GM21717 (cell line): Measurements from ENCODE around the gene CENPC.
A peak's percentile ranks its signal among the peaks of the same experiment; 100 is the strongest.
"Not testable (repeated sequence)": the region's sequence is repeated elsewhere in the genome, so short reads cannot be mapped to it uniquely, and the experiment has no call there.

Experiments
- ATAC-seq: cut with Tn5 transposase; IDR thresholded peaks from one replicate; pipeline ENCODE4 v1.9.1; 2021; ENCODE audit warnings: mild to moderate bottlenecking, moderate library complexity; ENCODE audit not compliant: unreplicated experiment

The CENPC gene

DNA sequence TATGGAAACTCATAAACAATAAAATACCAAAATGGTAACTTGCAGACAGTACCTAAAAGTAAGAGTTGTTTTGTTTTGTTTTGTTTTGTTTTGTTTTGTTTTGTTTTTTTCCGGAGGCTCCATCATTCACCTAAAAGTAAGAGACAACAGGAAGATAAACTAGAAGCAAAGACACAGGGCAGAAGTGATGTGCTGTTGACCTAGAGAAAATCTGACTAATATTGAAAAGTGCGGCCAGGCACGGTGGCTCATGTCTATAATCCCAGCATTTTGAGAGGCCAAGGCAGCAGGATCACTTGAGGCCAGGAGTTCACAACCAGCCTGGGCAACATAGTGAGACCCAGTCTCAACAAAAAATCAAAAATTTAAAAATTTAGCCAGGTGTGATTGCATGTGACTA, 5.6 kb upstream of the CENPC start:
- ATAC-seq, result peak; percentile 23

DNA sequence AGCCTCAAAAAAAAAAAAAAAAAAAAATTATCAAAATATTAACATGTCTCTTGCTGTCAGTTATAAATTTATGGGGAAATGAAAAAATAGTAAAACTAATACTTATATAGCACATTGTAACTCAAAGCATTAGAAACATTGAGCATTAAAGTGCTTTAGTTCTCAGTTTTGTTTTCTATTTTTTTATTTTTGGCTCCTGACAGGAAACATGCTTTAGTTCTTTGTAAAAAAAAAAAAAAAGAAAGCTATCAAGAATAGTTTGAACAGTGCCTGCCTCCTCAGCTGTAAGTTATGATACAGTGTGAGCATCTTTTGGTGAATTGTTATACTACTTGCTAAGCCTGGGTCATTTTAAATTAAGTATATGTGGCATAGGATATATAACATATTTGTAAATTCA, 5.1 kb upstream of the CENPC start:
- peak; percentile 36 for ATAC-seq

DNA sequence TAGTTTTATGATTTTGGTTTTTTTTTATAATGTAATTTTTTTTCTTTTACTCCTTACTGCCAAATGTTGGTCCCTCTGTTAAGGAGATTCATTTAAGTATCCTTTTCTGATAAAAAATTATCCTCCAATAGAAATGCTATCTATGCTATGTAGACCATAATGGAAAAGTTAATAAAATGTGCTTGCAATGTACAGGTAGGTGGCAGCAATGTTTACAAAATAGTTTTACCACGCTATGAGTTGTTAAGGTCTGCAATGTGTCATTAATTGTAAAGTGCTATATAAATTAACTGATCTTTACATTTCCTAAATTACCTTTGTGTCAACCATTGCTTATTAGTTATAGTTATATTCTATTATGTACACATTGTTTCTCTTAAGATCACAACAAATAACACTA, 3.8 kb upstream of the CENPC start:
- peak; percentile 24 for ATAC-seq

DNA sequence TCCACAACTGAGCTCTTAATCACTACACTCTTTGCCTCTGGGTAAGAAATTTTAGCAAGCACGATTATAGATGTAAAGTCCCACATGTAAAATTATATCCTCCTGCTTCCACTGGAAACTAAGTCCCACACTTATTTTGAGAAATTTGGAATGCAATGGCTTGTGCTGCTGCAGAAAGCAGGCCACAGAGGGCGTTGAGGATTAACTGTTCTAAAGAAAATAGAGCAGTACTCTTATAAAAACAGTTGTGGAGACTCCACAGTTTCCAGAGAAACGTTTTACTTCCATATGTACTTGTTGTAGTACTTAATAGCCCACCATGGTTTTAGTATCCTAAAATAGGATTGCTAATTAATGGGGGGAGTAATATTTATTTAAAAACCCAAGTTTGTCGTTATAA, 1.7 kb upstream of the CENPC start:
- no peak for ATAC-seq

DNA sequence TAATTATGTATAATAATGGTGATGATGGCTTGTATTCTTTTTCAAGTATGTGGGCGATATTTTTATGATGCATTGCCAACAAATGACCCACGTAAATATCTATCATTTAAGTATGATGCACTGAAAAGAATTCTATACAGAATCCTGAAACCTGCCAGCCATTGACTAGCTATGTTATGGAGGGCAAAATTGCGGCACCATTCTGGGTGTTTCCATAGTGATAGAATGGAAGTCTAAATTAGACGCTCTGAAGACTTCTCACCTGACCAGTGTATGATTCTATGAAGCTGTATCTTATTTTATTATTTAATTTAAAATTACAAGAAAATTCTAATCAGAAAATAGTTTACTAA, 677 bp upstream of the CENPC start:
- ATAC-seq, result no peak

DNA sequence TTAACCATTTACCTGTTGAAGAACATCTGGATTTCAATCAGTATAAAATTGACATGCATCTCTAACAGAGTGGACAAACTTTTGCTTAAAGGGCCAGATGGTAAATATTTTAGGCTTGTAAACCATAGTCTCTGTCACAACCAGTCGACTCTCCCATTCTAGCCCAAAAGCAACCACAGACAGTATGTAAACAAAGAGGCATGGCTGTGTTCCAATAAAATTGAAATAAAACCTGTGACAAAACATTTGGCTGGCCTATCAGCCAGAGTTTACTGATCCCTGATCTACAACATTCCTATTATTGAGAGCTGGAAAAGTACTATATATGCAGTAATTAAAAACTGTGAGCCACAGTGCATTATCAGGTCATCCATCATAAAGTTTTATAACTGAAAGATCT, 3.2 kb downstream of the CENPC start:
- no peak for ATAC-seq

DNA sequence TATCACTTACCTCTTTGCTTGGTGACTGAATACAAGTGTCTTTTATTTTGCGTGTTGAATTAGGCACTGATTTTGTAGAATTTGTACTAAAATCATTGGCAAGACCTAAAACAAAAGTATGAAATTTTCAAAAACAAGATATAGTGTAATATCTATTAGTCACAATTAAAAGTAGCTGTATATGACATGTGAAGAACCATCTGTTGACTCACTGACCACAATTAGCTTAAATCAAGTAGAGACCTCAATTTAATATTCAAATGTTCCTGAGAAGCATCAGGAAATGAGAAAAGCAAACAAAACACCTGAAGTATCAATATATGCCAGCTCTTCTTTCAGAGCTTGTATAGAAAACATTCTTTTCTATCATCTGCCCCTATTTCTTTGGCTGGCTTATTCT, 5.5 kb downstream of the CENPC start:
- ATAC-seq, result no peak

DNA sequence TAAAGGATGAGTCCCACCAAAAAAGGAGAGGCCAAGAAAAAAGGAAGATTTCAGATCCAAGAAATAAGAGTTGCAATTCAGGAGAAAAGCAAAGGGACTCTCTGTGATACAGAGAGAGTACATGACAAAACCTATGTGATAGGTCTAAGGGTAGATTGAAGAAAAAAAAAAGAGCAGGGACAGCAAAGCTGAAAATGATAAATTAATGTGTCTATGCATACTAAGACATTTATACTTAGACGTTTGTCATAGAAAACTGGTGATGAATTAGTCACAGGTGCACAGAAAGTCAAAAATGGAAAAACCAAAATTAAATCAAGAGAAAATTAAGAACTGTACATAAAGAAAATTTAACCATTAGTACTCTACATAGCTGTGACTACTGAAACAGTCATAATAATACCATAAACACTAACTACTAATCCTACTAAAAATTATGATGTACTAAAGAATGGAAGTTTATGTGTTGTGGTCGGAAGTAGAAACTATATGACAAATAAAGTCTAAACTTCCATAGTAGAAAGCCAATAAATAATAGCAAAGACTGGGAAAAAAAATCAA, 9.9 kb downstream of the CENPC start:
- no peak for ATAC-seq

DNA sequence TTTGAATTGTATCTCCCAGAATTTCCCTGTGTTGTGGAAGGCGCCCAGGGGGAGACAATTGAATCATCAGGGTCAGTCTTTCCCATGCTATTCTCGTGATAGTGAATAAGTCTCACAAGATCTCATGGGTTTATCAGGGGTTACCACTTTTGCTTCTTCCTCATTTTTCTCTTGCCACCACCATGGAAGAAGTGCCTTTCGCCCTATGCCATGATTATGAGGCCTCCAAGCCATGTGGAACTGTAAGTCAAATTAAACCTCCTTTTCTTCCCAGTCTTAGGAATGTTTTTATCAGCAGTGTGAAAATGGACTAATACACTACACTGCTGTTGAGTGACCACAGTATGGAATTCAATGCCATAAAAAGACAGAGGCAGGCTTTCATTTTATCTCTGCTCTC, 12.2 kb downstream of the CENPC start:
- ATAC-seq, result no peak

DNA sequence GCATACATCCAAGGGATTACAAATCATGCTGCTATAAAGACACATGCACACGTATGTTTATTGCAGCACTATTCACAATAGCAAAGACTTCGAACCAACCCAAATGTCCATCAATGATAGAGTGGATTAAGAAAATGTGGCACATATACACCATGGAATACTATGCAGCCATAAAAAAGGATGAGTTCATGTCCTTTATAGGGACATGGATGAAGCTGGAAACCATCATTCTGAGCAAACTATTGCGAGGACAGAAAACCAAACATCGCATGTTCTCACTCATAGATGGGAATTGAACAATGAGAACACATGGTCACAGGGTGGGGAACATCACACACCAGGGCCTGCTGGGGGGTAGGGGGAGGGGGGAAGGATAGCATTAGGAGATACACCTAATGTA, 12.9 kb downstream of the CENPC start:
- not testable (repeated sequence) for ATAC-seq

DNA sequence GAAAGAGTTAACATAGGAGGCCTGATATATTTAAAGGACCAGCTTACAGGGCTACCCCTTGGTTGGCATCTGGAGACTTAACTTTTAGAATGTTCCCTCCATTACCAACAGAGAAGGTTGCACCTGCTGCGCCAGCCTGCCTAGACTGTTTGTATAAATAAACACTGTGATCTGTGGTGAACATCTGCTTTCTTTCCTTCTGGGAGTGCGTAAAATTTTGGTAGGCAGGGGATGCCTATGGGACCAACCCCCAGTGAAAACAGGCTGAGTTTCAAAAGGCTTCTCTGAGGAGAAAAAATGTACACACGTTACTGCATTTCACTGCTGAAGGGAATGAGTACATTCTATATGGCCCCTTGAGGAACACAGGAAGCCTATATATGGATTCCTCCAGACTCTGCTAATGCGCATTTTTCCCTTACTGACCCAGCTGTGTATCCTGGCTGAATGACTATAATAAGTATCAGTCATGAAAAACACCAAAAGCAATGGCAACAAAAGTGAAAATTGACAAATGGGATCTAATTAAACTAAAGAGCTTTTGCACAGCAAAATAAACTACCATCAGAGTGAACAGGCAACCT, 13.8 kb downstream of the CENPC start:
- no peak for ATAC-seq

DNA sequence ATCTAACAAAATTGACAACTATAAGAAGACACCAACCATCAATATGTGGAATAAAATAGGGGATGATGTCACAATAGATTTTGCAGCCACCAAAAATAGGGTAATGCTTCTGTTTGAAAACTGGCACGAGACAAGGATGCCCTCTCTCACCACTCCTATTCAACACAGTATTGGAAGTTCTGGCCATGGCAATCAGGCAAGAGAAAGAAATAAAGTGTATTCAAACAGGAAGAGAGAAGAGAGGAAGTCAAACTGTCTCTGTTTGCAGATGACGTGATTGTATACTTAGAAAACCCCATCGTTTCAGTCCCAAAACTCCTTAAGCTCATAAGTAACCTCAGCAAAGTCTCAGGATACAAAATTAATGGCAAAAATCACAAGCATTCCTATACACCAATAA, 21.2 kb downstream of the CENPC start:
- not testable (repeated sequence) for ATAC-seq

DNA sequence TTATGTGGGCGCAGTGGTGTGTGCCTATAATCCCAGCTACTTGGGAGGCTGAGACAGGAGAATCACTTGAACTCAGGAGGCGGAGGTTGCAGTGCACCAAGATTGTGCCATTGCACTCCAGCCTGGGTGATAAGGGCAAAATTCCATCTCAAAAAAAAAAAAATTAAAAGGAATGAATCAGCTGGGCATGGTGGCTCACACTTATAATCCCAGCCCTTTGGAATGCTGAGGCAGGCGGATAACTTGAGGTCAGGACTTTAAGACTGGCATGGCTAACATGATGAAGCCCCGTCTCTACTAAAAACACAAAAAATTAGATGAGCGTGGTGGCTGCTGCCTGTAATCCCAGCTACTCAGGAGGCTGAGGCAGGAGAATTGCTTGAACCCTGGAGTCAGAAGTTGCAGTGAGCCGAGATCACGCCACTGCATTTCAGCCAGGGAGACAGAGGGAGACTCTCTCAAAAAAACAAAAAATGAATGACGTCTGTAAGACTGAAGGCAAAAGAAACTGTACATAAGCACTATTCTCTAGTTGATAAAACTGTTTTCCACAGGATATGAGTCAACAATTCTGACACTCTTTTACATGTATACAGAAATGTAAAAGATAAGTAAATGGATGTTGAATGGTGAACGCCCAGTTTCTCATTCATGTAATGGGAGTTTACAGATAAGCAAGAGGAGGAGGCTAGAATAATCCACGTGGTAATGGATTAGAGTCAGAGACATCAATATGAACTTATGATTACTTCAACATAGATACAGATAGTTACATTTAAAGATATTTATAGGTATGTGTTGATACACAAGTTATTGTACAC, 22.2 kb downstream of the CENPC start:
- no peak for ATAC-seq

DNA sequence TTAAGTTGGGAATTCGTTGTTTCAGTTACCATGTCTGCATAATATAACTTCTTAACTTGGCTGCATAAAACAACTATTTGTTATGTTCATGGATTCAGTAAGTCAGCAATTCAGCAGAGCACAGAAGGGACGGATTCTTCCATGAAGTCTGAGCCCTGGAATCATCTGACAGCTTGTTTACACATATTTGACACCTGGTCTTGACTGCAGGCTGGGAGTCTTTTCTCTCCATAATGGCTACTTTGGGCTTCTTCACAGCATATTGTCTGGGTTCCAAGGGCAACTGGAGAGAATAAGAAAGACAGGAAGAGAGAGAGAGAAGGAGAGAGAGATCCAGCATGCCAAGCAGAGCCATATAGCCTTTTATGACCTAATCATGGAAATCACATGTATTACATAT, 23.1 kb downstream of the CENPC start:
- ATAC-seq, result no peak

DNA sequence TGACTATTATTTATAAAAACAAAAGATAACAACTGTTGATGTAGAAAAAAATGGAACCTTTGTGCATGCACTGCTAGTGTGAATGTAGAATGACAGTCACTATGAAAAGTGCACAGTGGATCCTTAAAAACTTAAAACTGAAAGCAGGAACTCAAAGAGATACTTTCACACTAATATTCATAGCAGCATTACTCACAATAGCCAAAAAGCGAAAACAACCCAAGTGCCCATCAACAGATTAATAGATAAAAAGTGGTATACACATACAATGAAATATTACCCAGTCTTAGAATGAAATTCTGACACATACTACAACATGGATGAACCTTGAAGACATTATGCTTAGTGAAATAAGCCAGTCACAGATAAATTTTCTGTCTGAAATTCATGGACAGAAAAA, 23.8 kb downstream of the CENPC start:
- ATAC-seq, result peak; percentile 86

DNA sequence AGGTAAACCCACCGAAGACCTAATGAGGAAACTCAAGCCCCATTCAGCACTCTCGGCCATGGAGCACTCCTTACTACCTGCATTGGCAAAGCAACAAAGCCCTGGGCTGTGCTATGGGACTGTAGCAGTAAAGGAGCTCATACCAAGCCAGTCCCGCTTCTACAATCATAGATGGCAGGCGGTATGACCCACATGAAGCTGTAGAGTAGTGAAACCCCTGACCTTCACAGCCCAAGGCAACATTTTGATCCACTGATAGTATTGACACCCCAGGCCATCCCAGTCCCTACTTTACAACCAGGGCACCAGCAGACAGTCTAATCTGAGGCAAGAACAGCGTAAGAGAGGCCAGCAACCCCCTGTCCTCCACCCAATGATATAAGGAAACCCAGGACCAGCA, 25.2 kb downstream of the CENPC start:
- ATAC-seq, result no peak

DNA sequence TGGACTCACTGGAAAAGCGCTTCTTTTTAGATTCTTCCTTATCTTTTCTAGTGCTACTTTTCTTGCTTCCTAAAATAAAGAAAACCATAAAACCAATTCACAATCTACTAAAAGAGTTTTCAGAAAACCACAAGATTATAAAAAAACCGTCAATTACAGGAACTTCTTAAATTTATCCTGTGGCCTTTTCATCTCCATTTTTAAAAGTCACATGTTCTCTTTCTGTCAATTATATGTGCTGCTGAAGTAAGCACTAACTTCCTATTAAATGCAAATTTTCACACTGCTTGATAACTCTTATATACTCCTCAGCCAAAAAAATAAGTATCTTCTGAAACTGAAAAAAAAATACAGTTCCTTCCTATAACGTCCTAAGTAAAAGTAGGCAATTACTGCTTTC, 32.8 kb downstream of the CENPC start:
- no peak for ATAC-seq

DNA sequence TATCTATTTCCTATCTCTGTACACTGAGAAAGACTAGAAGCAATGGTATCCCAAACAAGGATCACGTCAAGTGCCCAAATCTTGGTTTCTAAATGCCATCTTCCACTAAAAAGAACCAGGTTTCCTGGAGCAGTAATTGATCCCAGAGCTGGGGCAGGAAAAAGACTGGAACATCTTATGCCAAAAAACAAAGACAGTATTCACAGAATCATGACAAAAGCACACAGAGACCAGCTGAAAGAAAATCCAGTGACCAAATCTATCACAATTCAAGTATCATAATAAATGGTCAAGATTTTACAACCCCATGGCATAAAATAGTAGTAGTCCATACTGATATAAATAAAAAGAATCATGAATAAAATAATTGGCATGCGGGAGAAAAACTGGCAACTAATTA, 44.9 kb downstream of the CENPC start:
- ATAC-seq, result no peak

DNA sequence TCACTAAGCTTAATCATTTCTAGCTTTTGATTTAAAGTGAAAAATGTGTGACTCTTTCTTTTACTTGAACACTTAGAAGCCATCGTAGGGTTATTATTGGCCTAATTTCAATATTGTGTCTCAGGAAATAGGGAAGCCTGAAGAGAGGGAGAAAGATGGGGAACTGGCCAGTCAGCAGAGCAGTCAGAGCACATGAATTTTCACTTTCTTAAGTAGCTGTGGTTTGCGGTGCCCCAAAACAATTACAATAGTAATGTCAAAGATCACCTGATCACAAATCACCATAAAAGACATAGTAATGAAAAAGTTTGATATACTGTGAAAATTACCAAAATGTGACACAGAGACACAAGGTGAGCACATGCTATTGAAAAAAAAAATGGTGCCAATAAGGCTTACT, 45.5 kb downstream of the CENPC start:
- ATAC-seq, result no peak

DNA sequence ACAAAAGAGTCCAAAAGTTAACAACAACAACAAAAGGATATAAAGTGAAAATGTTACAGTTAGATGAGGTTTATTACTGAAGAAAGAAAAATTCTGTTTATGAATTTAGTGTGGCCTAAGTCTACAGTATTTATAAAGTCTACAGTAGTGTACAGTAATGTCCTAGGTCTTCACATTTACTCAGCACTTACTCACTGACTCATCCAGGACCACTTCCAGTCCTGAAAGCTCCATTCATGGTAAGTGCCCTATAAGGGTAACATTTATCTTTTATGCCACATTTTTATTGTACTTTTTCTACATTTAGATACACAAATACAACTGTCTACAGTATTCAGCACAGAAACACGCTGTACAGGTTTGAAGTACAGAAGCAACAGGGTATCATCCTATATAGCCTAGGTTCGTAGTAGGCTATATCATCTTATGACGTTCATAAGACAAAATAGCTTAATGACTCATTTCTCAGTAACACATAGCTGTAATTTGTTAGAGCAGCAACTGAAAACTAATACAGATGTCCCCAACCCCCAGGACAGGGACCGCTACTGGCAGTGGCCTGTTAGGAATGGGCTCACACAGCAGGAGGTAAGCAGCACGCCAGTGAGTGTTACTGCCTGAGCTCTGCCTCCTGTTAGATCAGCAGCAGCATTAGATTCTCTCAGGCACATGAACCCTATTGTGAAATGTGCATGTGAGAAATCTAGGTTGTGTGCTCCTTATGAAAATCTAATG, 61.3 kb downstream of the CENPC start:
- ATAC-seq, result no peak

DNA sequence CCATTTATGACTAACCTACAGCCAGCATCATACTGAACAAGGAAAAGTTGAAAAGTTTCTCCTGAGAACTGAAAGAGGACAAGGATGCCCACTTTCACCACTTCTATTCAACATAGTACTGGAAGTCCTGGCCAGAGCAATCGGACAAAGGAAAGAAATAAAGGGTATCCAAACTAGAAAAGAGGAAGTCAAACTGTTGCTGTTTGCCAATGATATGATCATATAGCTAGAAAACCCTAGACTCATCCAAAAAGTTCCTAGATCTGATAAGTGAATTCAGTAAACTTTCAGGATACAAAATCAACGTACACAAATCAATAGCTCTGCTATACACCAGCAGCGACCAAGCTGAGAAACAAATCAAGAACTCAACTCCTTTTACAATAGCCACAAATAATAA, 64.5 kb downstream of the CENPC start:
- ATAC-seq, result no peak

DNA sequence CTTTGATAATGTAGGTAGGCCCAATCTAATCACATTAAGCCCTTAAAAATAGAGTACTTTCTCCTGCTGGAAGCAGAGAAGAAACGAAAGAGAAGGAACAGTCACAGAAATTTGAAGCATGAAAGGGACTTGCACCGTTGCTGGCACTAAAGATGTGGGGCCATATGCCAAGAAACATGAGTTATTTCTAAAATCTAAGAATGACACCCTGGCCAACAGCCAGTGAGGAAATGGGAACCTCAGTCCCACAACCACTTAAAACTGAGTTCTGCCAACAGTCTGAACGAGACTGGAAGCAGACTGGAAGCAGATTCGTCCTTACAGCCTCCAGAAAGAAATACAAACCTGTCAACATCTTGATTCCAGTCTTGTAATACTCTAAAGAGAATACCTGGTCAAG, 70.1 kb downstream of the CENPC start:
- ATAC-seq, result no peak
